Adipocyte (in vitro differentiated cells): ENCODE data around the gene DESI1.
"Not testable (repeated sequence)": the region's sequence is repeated elsewhere in the genome, so short reads cannot be mapped to it uniquely, and the experiment has no call there.

Source experiments
- DNase-seq: peaks from one replicate; pipeline ENCODE4 v3.0.0-alpha.2; 2015; ENCODE audit warnings: low read depth
- H3K27me3 ChIP-seq: replicated peaks from 2 replicates; pipeline ENCODE4 v1.7.0; 2013; ENCODE audit warnings: mild to moderate bottlenecking, low read length, moderate library complexity; ENCODE audit not compliant: control insufficient read depth, insufficient read depth
- H3K36me3 ChIP-seq: 2 replicates; pipeline ENCODE4 v1.7.0; 2013; ENCODE audit warnings: low read length, mild to moderate bottlenecking, moderate library complexity; ENCODE audit not compliant: control insufficient read depth, insufficient read depth, severe bottlenecking
- H3K4me1 ChIP-seq: 2 replicates; pipeline ENCODE4 v1.7.0; 2013; ENCODE audit warnings: mild to moderate bottlenecking, low read length, moderate library complexity; ENCODE audit not compliant: control insufficient read depth, insufficient read depth
- H3K4me3 ChIP-seq: 2 replicates; pipeline ENCODE4 v1.7.0; 2013; ENCODE audit warnings: mild to moderate bottlenecking, low read length, moderate library complexity
- H3K9ac ChIP-seq: 2 replicates; pipeline ENCODE4 v1.7.0; 2013; ENCODE audit warnings: mild to moderate bottlenecking, low read length, moderate library complexity
- H3K9me3 ChIP-seq: 2 replicates; pipeline ENCODE4 v1.7.0; 2013; ENCODE audit warnings: mild to moderate bottlenecking, low read length, moderate library complexity; ENCODE audit not compliant: control insufficient read depth

The DESI1 gene

GRCh38 chr22:41570221-41570620, 50.6 kb downstream of the DESI1 start:
- peaks cover 16% of the 10 kb centered on the region for H3K4me1 ChIP-seq
- no peak overlapping the region for H3K9ac ChIP-seq
- DNase-seq = no peak
- no peaks in the 10 kb centered on the region for H3K9me3 ChIP-seq
- no peaks in the 10 kb centered on the region for H3K36me3 ChIP-seq
- no peaks in the 10 kb centered on the region for H3K27me3 ChIP-seq
- H3K4me3 ChIP-seq = no peak overlapping the region

GRCh38 chr22:41568811-41569210, 52.0 kb downstream of the DESI1 start:
- Histone ChIP-seq H3K4me1 (peaks cover 6% of the 10 kb centered on the region), H3K9ac (no peak overlapping the region), H3K27me3 (no peaks in the 10 kb centered on the region), H3K36me3 (no peaks in the 10 kb centered on the region), H3K9me3 (no peaks in the 10 kb centered on the region), H3K4me3 (no peak overlapping the region)
- DNase-seq = no peak

- Histone ChIP-seq H3K36me3 (no peaks in the 10 kb centered on the region), H3K27me3 (no peaks in the 10 kb centered on the region), H3K9me3 (no peaks in the 10 kb centered on the region), H3K4me1 (peaks cover 13% of the 10 kb centered on the region), H3K9ac (no peak overlapping the region), H3K4me3 (no peak overlapping the region)
- DNase-seq = no peak
These were observed 53.4 kb downstream of the DESI1 start for GRCh38 chr22:41567512-41567768.

- Histone ChIP-seq H3K36me3 (no peaks in the 10 kb centered on the region), H3K9me3 (no peaks in the 10 kb centered on the region), H3K4me1 (peaks cover 13% of the 10 kb centered on the region), H3K4me3 (no peak overlapping the region), H3K9ac (no peak overlapping the region), H3K27me3 (no peaks in the 10 kb centered on the region)
- peak; percentile 68 for DNase-seq
These were observed 55.3 kb downstream of the DESI1 start for GRCh38 chr22:41565403-41566054.

GRCh38 chr22:41564563-41564962, 56.3 kb downstream of the DESI1 start:
- Histone ChIP-seq H3K9ac (no peak overlapping the region), H3K9me3 (no peaks in the 10 kb centered on the region), H3K36me3 (no peaks in the 10 kb centered on the region), H3K4me3 (no peak overlapping the region), H3K4me1 (peaks cover 13% of the 10 kb centered on the region), H3K27me3 (no peaks in the 10 kb centered on the region)
- no peak for DNase-seq

GRCh38 chr22:41563051-41563711, 57.7 kb downstream of the DESI1 start:
- H3K4me1 ChIP-seq = peaks cover 13% of the 10 kb centered on the region
- H3K9ac ChIP-seq = no peak overlapping the region
- no peaks in the 10 kb centered on the region for H3K9me3 ChIP-seq
- no peaks in the 10 kb centered on the region for H3K36me3 ChIP-seq
- no peak overlapping the region for H3K4me3 ChIP-seq
- no peaks in the 10 kb centered on the region for H3K27me3 ChIP-seq
- peak; percentile 73 for DNase-seq

GRCh38 chr22:41562461-41562860, 58.4 kb downstream of the DESI1 start:
- H3K27me3 ChIP-seq = no peaks in the 10 kb centered on the region
- H3K9ac ChIP-seq = no peak overlapping the region
- H3K9me3 ChIP-seq = no peaks in the 10 kb centered on the region
- H3K4me3 ChIP-seq = no peak overlapping the region
- DNase-seq = no peak
- H3K36me3 ChIP-seq = no peaks in the 10 kb centered on the region
- peaks cover 17% of the 10 kb centered on the region for H3K4me1 ChIP-seq

GRCh38 chr22:41561788-41562187, 59.1 kb downstream of the DESI1 start:
- no peaks in the 10 kb centered on the region for H3K9me3 ChIP-seq
- H3K27me3 ChIP-seq = no peaks in the 10 kb centered on the region
- H3K4me1 ChIP-seq = peaks cover 21% of the 10 kb centered on the region
- no peak overlapping the region for H3K9ac ChIP-seq
- no peak overlapping the region for H3K4me3 ChIP-seq
- no peak for DNase-seq
- no peaks in the 10 kb centered on the region for H3K36me3 ChIP-seq

GRCh38 chr22:41561335-41561734, 59.5 kb downstream of the DESI1 start:
- Histone ChIP-seq H3K4me1 (peaks cover 21% of the 10 kb centered on the region), H3K4me3 (no peak overlapping the region), H3K9me3 (no peaks in the 10 kb centered on the region), H3K36me3 (no peaks in the 10 kb centered on the region), H3K27me3 (no peaks in the 10 kb centered on the region), H3K9ac (no peak overlapping the region)
- DNase-seq = peak; percentile 32

GRCh38 chr22:41560095-41560471, 60.8 kb downstream of the DESI1 start:
- DNase-seq = no peak
- Histone ChIP-seq H3K4me1 (peaks cover 14% of the 10 kb centered on the region), H3K4me3 (no peak overlapping the region)

GRCh38 chr22:41558241-41558630, 62.6 kb downstream of the DESI1 start:
- not testable (repeated sequence) for H3K36me3 ChIP-seq, H3K9ac ChIP-seq, H3K27me3 ChIP-seq, DNase-seq, H3K9me3 ChIP-seq, H3K4me3 ChIP-seq
- peaks cover 11% of the 10 kb centered on the region for H3K4me1 ChIP-seq

More at GRCh38 chr22:41560095-41560471, 60.8 kb downstream of the DESI1 start:
- Histone ChIP-seq H3K36me3 (no peaks in the 10 kb centered on the region), H3K9ac (no peak overlapping the region), H3K27me3 (no peaks in the 10 kb centered on the region), H3K9me3 (no peaks in the 10 kb centered on the region)
